Measurements from ENCODE around the gene SLC18B1.

SLC18B1 gene

GRCh38 chr6:132746048-132746447, 52.4 kb downstream of the SLC18B1 start:
- DNase-seq: no peak

GRCh38 chr6:132742495-132742894, 55.9 kb downstream of the SLC18B1 start:
- DNase-seq: no peak

- no peak for DNase-seq
Observed at GRCh38 chr6:132741281-132741680, 57.2 kb downstream of the SLC18B1 start.

GRCh38 chr6:132736239-132736638, 62.2 kb downstream of the SLC18B1 start:
- DNase-seq: no peak

- DNase-seq: no peak
Observed at GRCh38 chr6:132734694-132735236, 63.7 kb downstream of the SLC18B1 start.

- no peak for DNase-seq
Observed at GRCh38 chr6:132733814-132734213, 64.6 kb downstream of the SLC18B1 start.

- no peak for DNase-seq
Observed at GRCh38 chr6:132733283-132733682, 65.2 kb downstream of the SLC18B1 start.

GRCh38 chr6:132731086-132731485, 67.4 kb downstream of the SLC18B1 start:
- no peak for DNase-seq

- DNase-seq: no peak
Observed at GRCh38 chr6:132730560-132730959, 67.9 kb downstream of the SLC18B1 start.

GRCh38 chr6:132728616-132729015, 69.8 kb downstream of the SLC18B1 start:
- no peak for DNase-seq

GRCh38 chr6:132726608-132726975, 71.8 kb downstream of the SLC18B1 start:
- DNase-seq: no peak

- DNase-seq: no peak
Observed at GRCh38 chr6:132725947-132726607, 72.4 kb downstream of the SLC18B1 start.

- DNase-seq: no peak
Observed at GRCh38 chr6:132725471-132725870, 73.0 kb downstream of the SLC18B1 start.

- DNase-seq: no peak
Observed at GRCh38 chr6:132719736-132720448, 78.5 kb downstream of the SLC18B1 start.
